HepG2 (cell line): Measurements from ENCODE around the gene RPS13. TPM values are rescaled to one million over a fixed set of nuclear protein-coding genes. Genes with fewer than 3 reads are reported as not detected.
"Not testable (repeated sequence)": the region's sequence is repeated elsewhere in the genome, so short reads cannot be mapped to it uniquely, and the experiment has no call there.

Experiments used
- ATAC-seq: fragments of 200-7000 bp; cut with Tn5 transposase; 3 replicates; pipeline ENCODE4 v1.9.1; 2020; ENCODE audit warnings: mild to moderate bottlenecking, moderate library complexity
- BruUV-seq: library from RNA; stranded (reverse); fragments of 400-500 nt; replicated peaks from 2 replicates; lab custom pipeline; 2021; lab: Mats Ljungman, UMichigan
- CTCF ChIA-PET: fragments of 300-600 bp; formaldehyde crosslinking; extraction: SDS; loops from one replicate; lab custom pipeline; 2021; ENCODE audit warnings: low total read pairs, inconsistent platforms, low intra/inter-chr PET ratio; lab: Yijun Ruan, JAX
- POLR2A ChIA-PET: fragments of 350-600 bp; sonication (Branson Sonifier 250); formaldehyde crosslinking; loops from one replicate; lab custom pipeline; 2020; ENCODE audit warnings: antibody characterized with exemption, inconsistent platforms; lab: Yijun Ruan, JAX
- DNase-seq: peaks from one replicate; pipeline ENCODE4 v3.0.0-alpha.2; 2015; ENCODE audit warnings: low spot score
- FAIRE-seq: peaks from 3 replicates; lab custom pipeline; 2011; peaks lifted over from hg19 to GRCh38; lab: Jason Lieb, UNC
- H2AFZ ChIP-seq: one replicate; pipeline ENCODE4 v1.6.1; 2011; ENCODE audit warnings: low read length, inconsistent platforms
- H3K27ac ChIP-seq: fragments of 300-600 bp; 3 replicates; pipeline ENCODE4 v1.8.0; 2011; ENCODE audit warnings: mixed run types, mild to moderate bottlenecking, mixed read lengths, low read length, inconsistent platforms; ENCODE audit not compliant: insufficient read depth; ENCODE audit errors: extremely low read length
- H3K27me3 ChIP-seq, 2 experiments: fragments of 200-600 bp in 1 of 2; 2 replicates in 1 of 2; 3 replicates in 1 of 2; pipeline versions ENCODE4 v1.6.0 to v1.8.0; 2011; ENCODE audit warnings: low read length in 2 of 2, mild to moderate bottlenecking in 2 of 2, moderate library complexity in 2 of 2, inconsistent platforms in 1 of 2; ENCODE audit not compliant: insufficient read depth in 2 of 2, control insufficient read depth in 1 of 2
- H3K36me3 ChIP-seq, 2 experiments: fragments of 200-600 bp in 1 of 2; replicated peaks in 1 of 2; 2 replicates in 1 of 2; 3 replicates in 1 of 2; pipeline versions ENCODE4 v1.5.1 to v1.8.0; 2011; ENCODE audit warnings: low read length in 2 of 2, inconsistent platforms in 1 of 2; ENCODE audit not compliant: insufficient read depth in 2 of 2, control insufficient read depth in 1 of 2
- H3K4me1 ChIP-seq: 2 replicates; pipeline ENCODE4 v1.5.1; 2012; ENCODE audit warnings: low read length, inconsistent platforms; ENCODE audit not compliant: insufficient read depth
- H3K4me2 ChIP-seq: 2 replicates; pipeline ENCODE4 v1.6.0; 2011; ENCODE audit warnings: low read depth, low read length, inconsistent platforms
- H3K4me3 ChIP-seq, 3 experiments: fragments of 200-600 bp in 1 of 3; sonication (generic), shearing (Covaris generic) in 1 of 3; replicated peaks in 1 of 3; 2 replicates each; pipeline ENCODE4 v1.5.1; 2011 to 2016; ENCODE audit warnings: low read length in 3 of 3, inconsistent platforms in 2 of 3, low read depth in 2 of 3, mild to moderate bottlenecking in 2 of 3, control low read depth in 1 of 3, mixed read lengths in 1 of 3; ENCODE audit not compliant: insufficient read depth in 1 of 3
- H3K79me2 ChIP-seq: one replicate; pipeline ENCODE4 v1.6.1; 2011; ENCODE audit warnings: low read length, inconsistent platforms; ENCODE audit not compliant: insufficient read depth
- H3K9ac ChIP-seq: 2 replicates; pipeline ENCODE4 v1.6.0; 2011; ENCODE audit warnings: mild to moderate bottlenecking, low read depth, low read length, inconsistent platforms; ENCODE audit not compliant: insufficient read depth
- H3K9me3 ChIP-seq: 2 replicates; pipeline ENCODE4 v1.5.1; 2012; ENCODE audit warnings: mild to moderate bottlenecking, low read length
- H4K20me1 ChIP-seq: 2 replicates; pipeline ENCODE4 v1.6.0; 2011; ENCODE audit warnings: inconsistent platforms, mild to moderate bottlenecking, low read length, moderate library complexity; ENCODE audit not compliant: insufficient read depth
- FOXA1 ChIP-seq, 2 experiments: fragments of 450-650 bp in 1 of 2; sonication (generic) in 1 of 2; formaldehyde crosslinking in 1 of 2; IDR thresholded peaks; 2 replicates each; pipeline versions ENCODE4 v1.4.0 to v1.6.1; 2016 to 2020; ENCODE audit warnings: missing genetic modification reagents in 1 of 2
- FOXA3 ChIP-seq: IDR thresholded peaks from 2 replicates; pipeline ENCODE4 v1.6.1; 2016; ENCODE audit warnings: missing genetic modification reagents, missing compliant biosample characterization
- RBAK ChIP-seq: sonication (generic); formaldehyde crosslinking; IDR thresholded peaks from 2 replicates; pipeline ENCODE4 v1.5.1; 2020; ENCODE audit warnings: mild to moderate bottlenecking, missing genetic modification reagents
- SOX13 ChIP-seq, 3 experiments: fragments of 450-650 bp in 1 of 3; sonication (generic) in 1 of 3; formaldehyde crosslinking in 1 of 3; IDR thresholded peaks in 2 of 3; conservative IDR thresholded peaks in 1 of 3; 2 replicates each; pipeline versions ENCODE4 v1.5.0 to v1.6.1; 2016 to 2020; ENCODE audit warnings: antibody characterized with exemption in 1 of 3, mild to moderate bottlenecking in 1 of 3, missing compliant biosample characterization in 1 of 3, missing genetic modification reagents in 1 of 3, moderate library complexity in 1 of 3
- ZBTB34 ChIP-seq: sonication (generic); formaldehyde crosslinking; IDR thresholded peaks from 2 replicates; pipeline ENCODE4 v1.8.0; 2022; ENCODE audit warnings: mild to moderate bottlenecking, missing genetic modification reagents
- ZNF362 ChIP-seq: sonication (generic); formaldehyde crosslinking; IDR thresholded peaks from 2 replicates; pipeline ENCODE4 v1.4.0; 2020; ENCODE audit warnings: missing genetic modification reagents, mild to moderate bottlenecking, borderline replicate concordance
- ZNF460 ChIP-seq: sonication (generic); formaldehyde crosslinking; IDR thresholded peaks from 2 replicates; pipeline ENCODE4 v1.5.1; 2020; ENCODE audit warnings: missing genetic modification reagents, mild to moderate bottlenecking, borderline replicate concordance
- ZNF746 ChIP-seq: sonication (generic); formaldehyde crosslinking; IDR thresholded peaks from 2 replicates; pipeline ENCODE4 v1.8.0; 2022; ENCODE audit warnings: mild to moderate bottlenecking, missing genetic modification reagents
- WGBS: methylation state at CpG from one replicate; pipeline ENCODE4 v1.1.6; 2017; ENCODE audit warnings: low lambda C conversion rate; 5-methylcytosine and 5-hydroxymethylcytosine counted together
- in situ Hi-C: cut with HindIII; loops from 2 replicates; pipeline ENCODE4 v1.10.0; 2017; ENCODE audit warnings: low pct_unique_long_range_greater_than_20kb; ENCODE audit not compliant: extremely low pct_ligation_motif_present
- intact Hi-C: fragments of 100-400 bp; cut with micrococcal nuclease; formaldehyde crosslinking; loops from one replicate; pipeline ENCODE4 v1.10.0; 2022; ENCODE audit not compliant: unreplicated experiment
- polyA plus RNA-seq, 8 experiments: library from polyadenylated mRNA; depleted of rRNA in 3 of 8; stranded (reverse) in 7 of 8; unstranded in 1 of 8; fragments of >200 nt; fragmentation: Illumina TruSeq in 4 of 8; extraction: Trizol in 4 of 8; gene quantifications; 2 replicates each; pipeline versions ENCODE4 v1.2.1 to v1.2.3, GENCODE V29; 2011 to 2016; ENCODE audit warnings: low read depth in 4 of 8, missing spikeins in 1 of 8, mixed read lengths in 1 of 8; ENCODE audit not compliant: insufficient read depth in 1 of 8
- total RNA-seq, 5 experiments: library from RNA; depleted of rRNA; stranded (reverse); fragments of >200 nt; fragmentation: Illumina TruSeq; extraction: Trizol; gene quantifications; 2 replicates each; pipeline ENCODE4 v1.2.3, GENCODE V29; 2016; ENCODE audit warnings: low read depth in 1 of 5

The RPS13 gene
- total and polyA plus RNA-seq, 2 of the 13 experiments (the other 11 are each of a cell fraction or from before 2014, with no cell fraction given) = 1,542 to 2,245 TPM

- no peak for TF ChIP-seq ZNF746
- TF ChIP-seq, all 625 proteins: peak for 27
These were observed 14.1 kb downstream of the RPS13 start (continued) for GRCh38 chr11:17063171-17064002.

- 93% methylated on average over 16 of the region's 27 CpGs for WGBS
- H4K20me1 ChIP-seq, CTCF ChIA-PET, H2AFZ ChIP-seq, H3K36me3 ChIP-seq, H3K4me3 ChIP-seq, POLR2A ChIA-PET, H3K27ac ChIP-seq, H3K9ac ChIP-seq, BruUV-seq, ATAC-seq, intact Hi-C loops, H3K4me2 ChIP-seq, H3K9me3 ChIP-seq, in situ Hi-C loops, H3K79me2 ChIP-seq, DNase-seq, FAIRE-seq, H3K27me3 ChIP-seq: not testable (repeated sequence)
- peaks cover 33% of the 10 kb centered on the region for H3K4me1 ChIP-seq
These were observed 26.3 kb downstream of the RPS13 start for GRCh38 chr11:17051146-17051545.

GRCh38 chr11:17048491-17048890 lies 29.0 kb downstream of the RPS13 start:
- H3K27me3 ChIP-seq; H4K20me1 ChIP-seq; H3K36me3 ChIP-seq; H3K9me3 ChIP-seq; H3K4me3 ChIP-seq; intact Hi-C loops; in situ Hi-C loops; BruUV-seq; CTCF ChIA-PET; H3K27ac ChIP-seq; H3K9ac ChIP-seq; FAIRE-seq; POLR2A ChIA-PET; H2AFZ ChIP-seq; H3K79me2 ChIP-seq; TF ChIP-seq FOXA1, SOX13 (IDR thresholded peaks at IDR 0.05): not testable (repeated sequence)
- TF ChIP-seq RBAK (CRISPR knock-in tag) (peak; percentile 49; the same call in 1 of the 2 replicates), ZNF362 (CRISPR knock-in tag) (peak; percentile 60), FOXA3 (CRISPR knock-in tag) (peak; percentile 39; the same call in 1 of the 2 replicates), ZBTB34 (CRISPR knock-in tag) (0 out of 2 replicates have a peak, but pooled peaks have one; percentile 45), FOXA1 (CRISPR knock-in tag; IDR thresholded peaks at IDR 0.05) (0 out of 2 replicates have a peak, but pooled peaks have one; percentile 29), SOX13 (CRISPR knock-in tag; conservative IDR thresholded peaks at IDR 0.05 in 1 of 2, IDR thresholded peaks at IDR 0.05 in 1 of 2) (peak in 1 of 2 experiments; percentile 58; a peak in 2 of 4 replicates), ZNF460 (peak; percentile 23; the same call in 1 of the 2 replicates)
- ATAC-seq (peak; percentile 46), DNase-seq (peak; percentile 48)
- H3K4me2 ChIP-seq = peak overlapping the region; percentile 27; the same call in 1 of the 2 replicates
- H3K4me1 ChIP-seq = peaks cover 42% of the 10 kb centered on the region
- WGBS = 23% methylated on average over 4 of the region's 4 CpGs
